NCI-H1417 treated with DMSO at 0.1 percent for 48 hours (cell line): ENCODE results near the gene UBXN11.
"Not testable (repeated sequence)": the region's sequence is repeated elsewhere in the genome, so short reads cannot be mapped to it uniquely, and the experiment has no call there.

ENCODE experiments used
- DNase-seq: peaks from one replicate; lab custom pipeline; 2025; lab: John Stamatoyannopoulos, UW

The UBXN11 gene

GRCh38 chr1:26305667-26306289 lies 658 bp downstream of the UBXN11 start:
- DNase-seq, result no peak

- DNase-seq, result no peak
These were observed 3.6 kb downstream of the UBXN11 start for GRCh38 chr1:26302733-26303405.

- no peak for DNase-seq
These were observed 5.7 kb downstream of the UBXN11 start for GRCh38 chr1:26300578-26301275.

GRCh38 chr1:26297791-26298124 lies 8.7 kb downstream of the UBXN11 start:
- DNase-seq, result no peak

GRCh38 chr1:26297057-26297790 lies 9.2 kb downstream of the UBXN11 start:
- no peak for DNase-seq

- no peak for DNase-seq
These were observed 9.9 kb downstream of the UBXN11 start for GRCh38 chr1:26296340-26297056.

GRCh38 chr1:26295194-26296138 lies 11.0 kb downstream of the UBXN11 start:
- no peak for DNase-seq

GRCh38 chr1:26293911-26294463 lies 12.4 kb downstream of the UBXN11 start:
- DNase-seq, result no peak

GRCh38 chr1:26292735-26293134 lies 13.7 kb downstream of the UBXN11 start:
- not testable (repeated sequence) for DNase-seq

- DNase-seq, result no peak
These were observed 14.5 kb downstream of the UBXN11 start for GRCh38 chr1:26291939-26292338.

- DNase-seq, result no peak
These were observed 15.0 kb downstream of the UBXN11 start for GRCh38 chr1:26291433-26291832.

GRCh38 chr1:26290882-26291261 lies 15.6 kb downstream of the UBXN11 start:
- no peak for DNase-seq

GRCh38 chr1:26290122-26290881 lies 16.1 kb downstream of the UBXN11 start:
- DNase-seq, result no peak

- DNase-seq, result no peak
These were observed 17.0 kb downstream of the UBXN11 start for GRCh38 chr1:26289158-26290059.

GRCh38 chr1:26288311-26288941 lies 18.0 kb downstream of the UBXN11 start:
- no peak for DNase-seq

- DNase-seq, result no peak
These were observed 18.6 kb downstream of the UBXN11 start for GRCh38 chr1:26287811-26288210.

- DNase-seq, result no peak
These were observed 19.3 kb downstream of the UBXN11 start for GRCh38 chr1:26287033-26287711.

- no peak for DNase-seq
These were observed 20.4 kb downstream of the UBXN11 start for GRCh38 chr1:26286064-26286416.
